DMS 273 treated with DMSO at 0.1 percent for 48 hours (cell line): ENCODE measurements around the gene MMP11.

Experiments used
- DNase-seq: peaks from one replicate; lab custom pipeline; 2025; lab: John Stamatoyannopoulos, UW

The MMP11 gene

DNA sequence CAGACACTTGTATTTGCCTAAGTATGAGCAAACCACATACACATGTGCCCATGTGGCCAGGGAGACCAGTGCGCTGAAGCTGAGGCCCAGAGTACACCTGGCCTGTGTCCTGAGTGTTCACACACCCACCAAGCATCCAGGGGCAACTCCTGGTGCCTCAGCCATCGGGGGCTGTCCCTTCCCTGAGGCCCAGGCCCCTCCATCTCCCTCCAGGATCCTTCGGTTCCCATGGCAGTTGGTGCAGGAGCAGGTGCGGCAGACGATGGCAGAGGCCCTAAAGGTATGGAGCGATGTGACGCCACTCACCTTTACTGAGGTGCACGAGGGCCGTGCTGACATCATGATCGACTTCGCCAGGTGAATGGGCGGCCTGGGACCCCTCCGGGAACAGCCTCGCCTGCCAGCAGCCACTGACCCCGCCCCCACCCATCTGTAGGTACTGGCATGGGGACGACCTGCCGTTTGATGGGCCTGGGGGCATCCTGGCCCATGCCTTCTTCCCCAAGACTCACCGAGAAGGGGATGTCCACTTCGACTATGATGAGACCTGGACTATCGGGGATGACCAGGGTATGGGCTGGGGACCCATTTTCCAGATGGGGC, 7.6 kb downstream of the MMP11 start:
- no peak for DNase-seq

DNA sequence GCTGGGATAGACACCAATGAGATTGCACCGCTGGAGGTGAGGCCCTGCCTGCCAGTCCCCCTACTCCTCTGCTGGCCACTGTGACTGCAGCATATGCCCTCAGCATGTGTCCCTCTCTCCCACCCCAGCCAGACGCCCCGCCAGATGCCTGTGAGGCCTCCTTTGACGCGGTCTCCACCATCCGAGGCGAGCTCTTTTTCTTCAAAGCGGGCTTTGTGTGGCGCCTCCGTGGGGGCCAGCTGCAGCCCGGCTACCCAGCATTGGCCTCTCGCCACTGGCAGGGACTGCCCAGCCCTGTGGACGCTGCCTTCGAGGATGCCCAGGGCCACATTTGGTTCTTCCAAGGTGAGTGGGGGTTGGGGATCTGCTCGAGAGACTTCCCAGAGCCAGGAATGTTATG, 8.4 kb downstream of the MMP11 start:
- DNase-seq, result no peak

DNA sequence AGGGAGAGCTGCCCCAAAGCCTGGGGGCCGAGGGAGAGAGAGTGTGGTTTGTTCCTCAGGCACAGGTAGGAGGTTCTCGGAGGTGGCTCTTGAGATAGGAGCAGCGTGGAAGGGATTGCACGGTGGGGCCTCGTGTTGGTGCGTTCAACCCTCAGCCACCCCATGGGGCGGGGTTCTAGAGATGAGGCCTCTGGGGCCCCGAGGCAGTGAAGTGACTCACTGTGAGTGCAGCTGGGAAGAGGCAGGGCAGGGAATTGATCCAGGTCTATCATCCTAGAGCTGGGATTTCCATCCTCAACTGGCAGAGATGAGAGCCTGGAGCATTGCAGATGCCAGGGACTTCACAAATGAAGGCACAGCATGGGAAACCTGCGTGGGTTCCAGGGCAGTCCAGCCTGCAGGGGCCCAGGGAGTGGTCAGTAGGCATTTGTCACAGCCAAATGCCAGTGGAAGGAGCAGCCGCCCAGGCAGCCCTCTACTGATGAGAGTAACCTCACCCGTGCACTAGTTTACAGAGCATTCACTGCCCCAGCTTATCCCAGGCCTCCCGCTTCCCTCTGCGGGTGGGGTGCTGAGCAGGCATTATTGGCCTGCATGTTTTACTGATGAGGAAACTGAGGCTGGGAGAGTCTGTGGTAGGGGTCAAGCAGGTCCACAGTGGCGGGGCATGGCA, 9.0 kb downstream of the MMP11 start:
- no peak for DNase-seq

DNA sequence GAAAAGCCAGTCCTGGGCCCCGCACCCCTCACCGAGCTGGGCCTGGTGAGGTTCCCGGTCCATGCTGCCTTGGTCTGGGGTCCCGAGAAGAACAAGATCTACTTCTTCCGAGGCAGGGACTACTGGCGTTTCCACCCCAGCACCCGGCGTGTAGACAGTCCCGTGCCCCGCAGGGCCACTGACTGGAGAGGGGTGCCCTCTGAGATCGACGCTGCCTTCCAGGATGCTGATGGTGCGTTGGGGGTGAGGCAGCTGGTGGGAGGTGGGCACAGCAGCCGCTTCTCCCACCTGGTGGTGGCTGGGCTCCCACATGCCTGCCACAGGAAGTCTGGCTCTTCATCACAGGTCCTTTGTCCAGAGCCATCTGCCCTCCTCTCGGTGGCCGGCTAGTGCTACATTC, 9.6 kb downstream of the MMP11 start:
- DNase-seq, result no peak

DNA sequence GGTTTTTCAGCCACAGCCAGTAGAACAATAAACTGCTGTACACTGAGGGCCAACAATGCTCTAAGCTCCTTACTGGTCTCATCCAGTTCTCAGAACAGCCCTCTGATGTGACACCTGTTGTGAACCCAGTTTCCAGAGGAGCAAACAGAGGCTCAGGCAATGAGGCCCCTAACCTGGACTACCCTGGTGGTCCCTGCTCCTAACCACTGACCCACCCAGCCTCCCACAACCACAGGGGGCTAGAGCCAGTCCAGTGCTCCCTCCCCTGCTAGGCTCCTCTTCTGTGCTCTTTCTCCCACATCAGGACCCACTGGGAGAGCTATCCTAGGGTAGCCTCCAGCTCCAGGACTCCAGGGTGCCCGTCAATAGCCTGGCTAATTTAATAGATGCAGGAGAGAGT, 10.1 kb downstream of the MMP11 start:
- DNase-seq, result no peak

DNA sequence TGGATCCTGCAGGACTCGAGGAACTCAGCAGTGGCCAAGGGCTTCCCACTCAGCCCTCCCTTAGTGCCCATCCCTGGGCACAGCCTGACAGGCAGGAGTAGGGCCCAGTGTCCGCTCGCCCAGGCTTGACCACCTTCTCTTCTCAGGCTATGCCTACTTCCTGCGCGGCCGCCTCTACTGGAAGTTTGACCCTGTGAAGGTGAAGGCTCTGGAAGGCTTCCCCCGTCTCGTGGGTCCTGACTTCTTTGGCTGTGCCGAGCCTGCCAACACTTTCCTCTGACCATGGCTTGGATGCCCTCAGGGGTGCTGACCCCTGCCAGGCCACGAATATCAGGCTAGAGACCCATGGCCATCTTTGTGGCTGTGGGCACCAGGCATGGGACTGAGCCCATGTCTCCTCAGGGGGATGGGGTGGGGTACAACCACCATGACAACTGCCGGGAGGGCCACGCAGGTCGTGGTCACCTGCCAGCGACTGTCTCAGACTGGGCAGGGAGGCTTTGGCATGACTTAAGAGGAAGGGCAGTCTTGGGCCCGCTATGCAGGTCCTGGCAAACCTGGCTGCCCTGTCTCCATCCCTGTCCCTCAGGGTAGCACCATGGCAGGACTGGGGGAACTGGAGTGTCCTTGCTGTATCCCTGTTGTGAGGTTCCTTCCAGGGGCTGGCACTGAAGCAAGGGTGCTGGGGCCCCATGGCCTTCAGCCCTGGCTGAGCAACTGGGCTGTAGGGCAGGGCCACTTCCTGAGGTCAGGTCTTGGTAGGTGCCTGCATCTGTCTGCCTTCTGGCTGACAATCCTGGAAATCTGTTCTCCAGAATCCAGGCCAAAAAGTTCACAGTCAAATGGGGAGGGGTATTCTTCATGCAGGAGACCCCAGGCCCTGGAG, 10.9 kb downstream of the MMP11 start:
- DNase-seq, result no peak

DNA sequence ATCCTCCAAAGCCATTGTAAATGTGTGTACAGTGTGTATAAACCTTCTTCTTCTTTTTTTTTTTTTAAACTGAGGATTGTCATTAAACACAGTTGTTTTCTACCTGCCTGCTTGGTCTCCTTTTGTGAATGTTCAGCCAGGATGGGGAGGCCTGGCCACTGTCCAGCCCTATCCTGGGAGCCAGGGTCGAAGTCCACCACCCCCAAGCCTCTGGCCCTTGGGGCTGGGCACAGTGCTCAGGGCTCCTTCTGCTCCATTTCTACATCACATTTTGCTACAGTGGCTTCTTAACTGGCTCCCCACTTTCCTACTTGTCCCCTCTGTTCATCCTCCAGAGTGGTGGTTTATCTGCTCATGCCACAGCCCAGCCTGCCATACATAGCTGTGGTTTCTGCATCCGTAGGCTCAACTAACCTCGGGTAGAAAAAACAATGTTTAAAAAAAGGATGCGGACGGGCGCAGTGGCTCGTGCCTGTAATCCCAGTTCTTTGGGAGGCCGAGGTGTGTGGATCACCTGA, 11.6 kb downstream of the MMP11 start:
- no peak for DNase-seq

DNA sequence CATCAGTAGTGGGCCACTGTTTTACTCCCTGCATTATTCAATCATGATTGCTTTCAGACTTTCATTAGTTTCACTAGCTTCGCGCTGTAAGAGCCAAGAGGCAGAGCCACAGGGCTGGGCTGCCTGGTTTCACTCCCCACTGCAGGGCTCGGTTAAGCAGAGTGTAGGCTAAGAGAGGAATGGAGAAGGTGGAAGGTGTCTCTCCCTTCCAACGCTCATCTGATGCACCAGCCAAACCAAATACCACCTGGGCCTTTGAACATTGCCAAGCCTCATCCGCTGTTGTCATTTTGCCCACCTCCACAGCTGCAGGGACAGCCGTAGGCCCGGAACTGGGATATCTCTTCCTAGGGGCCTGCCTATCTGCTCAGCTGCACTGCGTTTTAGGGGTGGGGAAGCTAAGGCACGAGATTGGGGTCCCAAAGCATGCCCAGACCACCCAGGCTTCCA, 13.6 kb downstream of the MMP11 start:
- no peak for DNase-seq

DNA sequence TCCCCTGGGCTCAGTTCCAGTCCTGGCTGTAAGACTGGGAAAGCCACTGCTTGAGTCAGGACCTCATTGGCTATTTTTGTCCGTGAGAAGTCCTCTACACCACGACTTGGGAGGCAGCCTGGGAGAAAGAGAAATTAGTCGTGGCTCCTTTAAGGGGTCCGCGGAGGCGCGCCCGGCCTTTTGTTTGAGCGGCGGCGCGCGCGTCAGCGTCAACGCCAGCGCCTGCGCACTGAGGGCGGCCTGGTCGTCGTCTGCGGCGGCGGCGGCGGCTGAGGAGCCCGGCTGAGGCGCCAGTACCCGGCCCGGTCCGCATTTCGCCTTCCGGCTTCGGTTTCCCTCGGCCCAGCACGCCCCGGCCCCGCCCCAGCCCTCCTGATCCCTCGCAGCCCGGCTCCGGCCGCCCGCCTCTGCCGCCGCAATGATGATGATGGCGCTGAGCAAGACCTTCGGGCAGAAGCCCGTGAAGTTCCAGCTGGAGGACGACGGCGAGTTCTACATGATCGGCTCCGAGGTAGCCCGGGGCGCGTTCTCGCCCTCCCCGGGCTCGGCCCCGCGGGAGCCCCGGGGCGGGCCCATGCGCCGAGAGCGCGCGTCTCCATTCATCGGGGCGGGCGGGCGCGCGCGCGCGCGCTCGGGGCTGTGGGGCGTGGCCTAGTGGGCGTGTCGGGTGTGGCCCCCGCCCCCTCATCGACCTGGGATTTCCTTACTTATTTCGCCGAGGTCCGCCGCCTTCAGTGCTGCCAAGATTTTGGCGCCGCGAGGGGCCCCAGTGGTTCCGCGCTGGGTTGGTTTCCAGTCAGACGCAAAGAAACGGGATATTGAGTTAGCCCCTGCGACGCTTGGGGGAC, 14.3 kb downstream of the MMP11 start, which contains the start of gene SMARCB1:
Gene SMARCB1, plus strand, starts transcription at position 215 of the 848 bp plus-strand sequence. Its CDS starts 204 bp downstream, at position 419.
- peak; percentile 47 for DNase-seq

DNA sequence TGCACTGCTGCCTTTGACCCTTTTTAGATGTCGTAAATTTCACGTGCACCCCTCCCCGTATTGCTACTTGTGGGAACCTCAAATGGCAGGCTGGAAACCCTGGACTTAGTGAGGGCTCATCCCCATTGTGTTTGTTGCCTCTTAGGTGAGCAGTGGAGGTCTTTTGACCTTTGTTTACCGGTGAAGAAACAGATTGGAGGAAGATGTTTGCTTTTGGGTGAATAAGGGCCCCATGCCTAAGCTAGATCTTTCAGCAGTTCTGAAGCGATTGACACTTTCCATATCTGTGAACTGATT, 14.9 kb downstream of the MMP11 start:
- no peak for DNase-seq

DNA sequence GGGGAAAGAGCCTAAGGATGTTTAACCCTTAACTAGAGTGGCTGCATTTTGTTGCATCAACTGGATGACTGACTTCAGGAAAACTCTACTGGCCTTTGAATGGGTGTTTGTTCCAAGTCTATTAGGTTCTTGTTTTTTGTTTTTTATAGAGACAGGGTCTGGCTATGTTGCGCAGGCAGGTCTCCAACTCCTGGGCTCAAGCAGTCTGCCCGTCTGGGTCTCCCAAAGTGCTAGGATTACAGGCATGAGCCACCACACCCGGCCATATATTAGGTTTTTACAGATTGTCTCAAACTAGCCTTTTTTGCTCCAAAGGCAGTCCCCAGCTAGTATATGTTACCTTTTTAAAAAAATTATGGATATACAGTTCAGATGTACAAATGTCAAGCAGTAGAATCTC, 15.3 kb downstream of the MMP11 start:
- DNase-seq, result no peak

DNA sequence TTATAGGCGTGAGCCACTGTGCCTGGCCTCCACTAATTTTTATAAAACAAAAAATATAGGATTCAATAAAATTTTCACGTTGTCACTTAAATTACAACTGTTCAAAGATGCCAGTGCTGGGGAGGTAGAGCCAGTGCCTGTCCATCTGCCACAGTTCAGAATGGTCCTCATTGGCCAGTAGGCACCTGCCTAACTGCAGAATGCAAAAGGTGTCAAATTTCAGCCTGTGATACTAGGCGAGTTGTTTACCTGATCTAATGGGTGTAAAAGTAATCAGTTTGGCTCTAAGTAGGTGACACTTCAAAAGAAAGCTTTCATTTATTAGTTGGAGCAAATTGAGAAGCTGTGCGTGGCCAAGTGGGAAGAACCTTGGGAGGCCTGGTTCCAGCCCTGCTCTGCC, 16.5 kb downstream of the MMP11 start:
- no peak for DNase-seq

DNA sequence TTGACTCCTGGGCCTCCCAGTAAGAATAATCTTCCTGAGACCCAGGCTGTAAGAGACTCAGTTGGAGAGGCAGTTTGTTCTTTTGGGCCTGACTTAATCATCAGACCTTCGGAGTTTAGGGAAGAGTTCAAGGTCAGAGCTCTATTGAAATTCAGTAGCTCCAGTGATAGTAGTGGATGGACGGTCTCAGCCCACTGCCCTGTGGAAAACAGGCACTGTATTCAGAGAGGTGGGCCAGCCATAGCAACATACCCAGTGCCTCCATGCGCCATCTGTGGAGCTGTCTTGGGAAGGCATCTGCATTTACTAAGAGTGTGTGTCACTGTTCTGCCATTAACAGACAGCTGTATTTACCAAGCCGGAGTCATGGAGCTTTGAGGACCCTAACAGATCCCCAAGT, 17.0 kb downstream of the MMP11 start:
- DNase-seq, result no peak

DNA sequence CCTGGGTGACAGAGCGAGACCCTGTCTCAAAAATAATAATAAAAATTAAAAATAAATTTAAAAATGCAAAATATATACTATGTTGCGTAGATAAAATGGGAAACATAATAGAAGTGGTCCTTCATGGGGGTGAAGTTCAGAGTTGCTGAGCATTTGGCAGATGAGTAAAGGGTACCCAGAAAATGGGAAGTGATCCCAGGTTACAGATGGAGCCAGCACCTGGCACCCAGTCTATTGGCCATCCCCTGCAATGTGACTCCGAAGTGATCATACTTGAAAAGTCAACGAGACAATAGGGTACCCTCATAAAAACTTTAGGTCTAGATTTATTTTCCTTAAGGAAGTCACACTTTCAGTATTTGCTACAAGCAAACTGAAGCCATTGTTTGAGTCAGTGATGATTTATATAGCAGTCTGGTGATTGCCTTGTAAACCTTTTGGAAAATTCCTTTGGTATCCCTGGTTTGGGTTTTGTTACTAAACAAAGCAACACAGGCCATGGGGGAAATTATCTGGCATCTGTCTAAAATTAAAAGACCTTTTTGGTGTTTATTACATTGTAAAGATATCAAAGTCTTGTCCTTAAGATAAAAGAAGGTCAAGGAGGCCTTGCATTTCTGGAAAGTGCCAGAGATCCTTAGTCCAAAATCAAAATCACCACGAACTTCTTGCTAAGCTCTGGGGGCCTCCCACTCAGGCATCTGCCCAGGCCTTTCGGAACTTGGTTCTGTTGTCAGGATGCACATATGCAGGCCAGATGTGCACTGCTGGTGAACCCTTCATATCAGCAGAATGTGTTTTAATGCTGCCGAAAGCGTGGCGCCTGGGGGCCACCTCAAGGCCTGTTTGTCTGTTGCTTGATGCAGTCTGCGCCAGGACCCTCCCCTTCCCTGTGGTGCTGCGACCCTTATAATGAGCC, 18.4 kb downstream of the MMP11 start:
- DNase-seq, result no peak

DNA sequence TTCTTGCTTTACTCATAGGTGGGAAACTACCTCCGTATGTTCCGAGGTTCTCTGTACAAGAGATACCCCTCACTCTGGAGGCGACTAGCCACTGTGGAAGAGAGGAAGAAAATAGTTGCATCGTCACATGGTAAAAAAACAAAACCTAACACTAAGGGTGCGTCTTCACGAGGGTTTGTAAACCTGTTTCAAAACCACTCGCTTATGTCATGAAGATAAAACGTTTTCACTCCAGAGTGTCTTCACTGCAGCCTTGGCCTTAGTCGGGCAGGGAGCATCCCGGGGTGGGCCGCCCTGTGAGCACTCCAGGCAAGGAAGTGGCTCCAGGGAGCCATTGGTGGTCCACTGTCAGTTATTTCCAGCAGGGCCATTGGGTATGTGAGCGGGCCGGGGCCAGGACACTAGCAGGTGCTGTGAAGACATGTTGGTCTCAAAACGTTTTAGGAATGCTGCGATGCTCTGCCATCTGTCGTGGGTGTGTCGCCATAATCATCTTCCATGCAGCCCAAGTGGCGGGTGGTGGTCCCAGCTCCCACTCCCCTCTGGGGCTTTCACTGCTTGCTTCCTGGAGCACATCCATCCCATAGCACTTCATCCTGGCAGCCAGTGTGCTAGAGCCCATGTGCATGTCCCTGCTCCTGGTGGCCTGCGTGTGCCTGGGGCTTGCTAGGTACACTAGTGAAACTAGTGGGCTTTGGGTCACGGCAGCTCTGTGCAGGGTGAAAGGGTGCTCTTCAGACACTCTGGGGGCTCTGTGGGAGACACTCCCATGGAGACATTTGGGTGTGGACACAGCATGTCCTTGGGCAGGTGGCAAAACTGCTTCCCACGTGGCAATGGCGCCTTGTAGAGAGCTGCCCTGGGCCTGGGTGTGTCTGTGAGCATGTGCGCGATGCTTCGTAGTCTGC, 19.3 kb downstream of the MMP11 start:
- no peak for DNase-seq

DNA sequence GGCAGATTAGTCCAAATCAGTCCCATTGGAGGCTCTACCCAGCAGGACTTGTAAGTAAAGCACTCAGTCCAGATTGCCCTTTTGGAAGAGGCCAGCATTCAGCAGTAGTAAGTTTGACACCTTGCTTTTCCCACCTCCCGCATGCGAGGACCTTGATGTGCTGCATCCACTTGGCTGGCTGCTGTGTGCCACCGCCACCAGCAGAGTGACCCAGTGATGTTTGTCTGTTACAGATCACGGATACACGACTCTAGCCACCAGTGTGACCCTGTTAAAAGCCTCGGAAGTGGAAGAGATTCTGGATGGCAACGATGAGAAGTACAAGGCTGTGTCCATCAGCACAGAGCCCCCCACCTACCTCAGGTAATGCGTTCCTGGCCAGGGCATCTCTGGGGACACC, 20.7 kb downstream of the MMP11 start:
- no peak for DNase-seq

DNA sequence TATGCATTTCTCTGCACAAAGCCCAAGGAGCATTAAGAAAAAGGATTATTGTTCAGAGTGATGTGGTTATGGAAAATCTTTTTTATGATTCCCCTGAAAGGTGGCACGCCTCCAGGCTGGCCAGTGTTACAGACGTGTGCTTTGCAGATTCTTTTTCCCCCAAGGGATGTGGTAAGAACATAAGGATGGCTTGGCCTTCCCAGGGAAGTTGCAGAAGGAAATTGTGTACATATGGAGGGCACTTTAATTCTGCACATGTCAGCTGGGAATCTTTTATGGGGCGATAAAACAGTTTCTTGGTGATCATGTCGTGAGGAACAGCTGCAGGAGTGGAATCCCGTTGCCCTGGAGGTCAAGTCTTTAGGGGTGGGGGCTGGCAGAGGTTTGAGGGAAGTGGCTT, 23.8 kb downstream of the MMP11 start:
- no peak for DNase-seq

DNA sequence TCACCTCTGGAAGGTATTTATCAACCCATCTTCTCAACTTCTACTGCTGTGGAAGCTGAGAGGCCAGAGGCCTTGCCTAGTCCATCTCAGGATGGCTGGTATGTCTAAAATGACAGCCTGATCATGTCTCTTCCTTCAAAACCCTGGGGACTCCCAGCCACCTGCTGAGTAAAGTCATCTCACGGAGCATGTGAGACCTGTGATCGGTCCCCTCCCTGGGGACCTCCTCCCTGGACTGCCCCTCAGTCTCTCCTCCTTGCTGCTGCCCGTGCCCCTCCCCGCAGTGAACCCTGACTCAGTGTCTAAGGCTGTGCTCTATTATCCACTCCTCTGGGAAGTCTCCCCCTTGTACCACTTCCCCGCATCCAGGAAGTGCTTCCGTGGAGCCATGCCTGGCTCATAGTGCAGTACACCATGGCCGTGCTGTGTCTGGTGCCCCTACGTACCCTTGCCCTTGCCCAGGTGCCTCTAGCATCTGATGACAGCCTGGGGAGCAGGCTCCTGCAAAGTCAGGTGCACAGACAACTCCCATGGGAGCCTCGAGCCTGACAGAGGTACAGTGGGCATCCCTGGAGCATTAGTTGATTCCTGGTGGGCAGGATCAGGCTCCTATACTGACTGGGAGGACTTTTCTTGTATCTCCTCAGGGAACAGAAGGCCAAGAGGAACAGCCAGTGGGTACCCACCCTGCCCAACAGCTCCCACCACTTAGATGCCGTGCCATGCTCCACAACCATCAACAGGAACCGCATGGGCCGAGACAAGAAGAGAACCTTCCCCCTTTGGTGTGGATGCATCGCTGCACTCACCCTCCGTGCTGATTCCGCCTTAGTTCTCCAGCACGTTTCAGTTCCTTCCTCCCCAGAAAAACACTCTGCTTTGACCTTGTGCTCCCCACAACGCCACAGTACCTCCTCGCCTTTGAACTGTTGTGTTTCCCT, 27.9 kb downstream of the MMP11 start:
- DNase-seq, result no peak
